Fibroblast of pulmonary artery (primary cell): ENCODE measurements around the gene NTN3.

ENCODE experiments used
- DNase-seq: peaks from one replicate; pipeline ENCODE4 v3.0.0-alpha.2; 2010; ENCODE audit warnings: low read depth
- H3K4me3 ChIP-seq: replicated peaks from 2 replicates; pipeline ENCODE4 v1.5.1; 2011; ENCODE audit warnings: low read depth, mild to moderate bottlenecking, control low read depth, low read length, moderate library complexity
- CTCF ChIP-seq: IDR thresholded peaks from 2 replicates; pipeline ENCODE4 v1.5.1; 2011; ENCODE audit warnings: mild to moderate bottlenecking, control low read depth, low read length, inconsistent platforms; ENCODE audit errors: missing control alignments

NTN3 gene

DNA sequence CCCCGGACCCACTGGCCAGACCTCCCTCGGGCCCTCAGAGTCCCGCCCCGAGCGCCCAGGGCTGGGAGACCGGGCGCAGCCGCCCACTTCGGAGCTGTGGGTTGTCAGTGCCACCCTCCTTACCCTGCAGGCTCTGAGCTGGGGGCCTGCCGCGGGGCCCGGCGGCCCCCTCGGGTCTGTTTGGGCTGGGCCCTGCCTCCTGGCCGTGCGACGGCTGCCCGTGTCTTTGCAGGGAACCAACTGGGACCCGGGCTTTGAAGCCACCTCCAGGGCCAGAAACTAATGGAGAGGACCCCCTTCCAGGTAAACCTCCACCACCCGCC, 10.7 kb upstream of the NTN3 start:
- peak overlapping the region; percentile 67 for H3K4me3 ChIP-seq
- no peak for DNase-seq
- TF ChIP-seq CTCF = no peak

- DNase-seq = no peak
- no peak for TF ChIP-seq CTCF
- peak overlapping the region; percentile 67 for H3K4me3 ChIP-seq
These were observed 10.2 kb upstream of the NTN3 start for GRCh38 chr16:2460916-2461315.

DNA sequence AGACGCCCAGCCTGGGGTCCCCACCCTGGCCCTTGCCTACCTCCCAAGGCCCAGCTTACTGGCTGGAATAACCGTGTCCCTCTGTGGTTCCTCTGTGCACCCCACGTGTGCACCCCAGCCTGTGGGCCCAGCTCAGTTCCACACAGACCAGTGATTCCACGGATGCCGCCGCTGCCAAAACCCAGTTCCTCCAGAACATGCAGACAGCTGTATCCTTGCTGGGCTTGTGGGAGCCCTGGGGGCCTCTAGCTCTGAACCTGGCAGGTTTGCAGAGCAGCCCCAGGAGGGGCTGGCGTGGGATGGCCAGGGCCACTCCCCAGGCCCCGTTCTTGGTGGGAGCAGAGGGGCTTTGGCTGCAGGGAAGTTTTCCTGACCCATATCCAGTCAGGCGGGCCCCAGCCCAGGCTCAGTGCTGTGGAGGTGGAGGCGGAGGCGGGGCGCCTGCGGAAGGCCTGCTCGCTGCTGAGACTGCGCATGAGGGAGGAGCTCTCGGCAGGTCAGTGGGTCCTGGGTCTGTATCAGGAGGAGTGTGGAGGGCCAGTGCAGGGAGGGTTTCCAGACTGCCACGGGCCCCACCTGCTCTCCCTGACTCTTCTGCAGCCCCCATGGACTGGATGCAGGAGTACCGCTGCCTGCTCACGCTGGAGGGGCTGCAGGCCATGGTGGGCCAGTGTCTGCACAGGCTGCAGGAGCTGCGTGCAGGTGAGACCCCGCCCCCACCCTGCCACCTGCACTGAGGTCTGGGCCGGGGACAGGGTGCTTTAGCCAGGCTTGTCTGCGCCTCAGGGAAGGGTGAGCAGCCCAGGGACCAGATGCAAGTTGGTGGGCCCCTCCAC, 8.8 kb upstream of the NTN3 start:
- H3K4me3 ChIP-seq = no peak overlapping the region
- no peak for DNase-seq
- no peak for TF ChIP-seq CTCF

DNA sequence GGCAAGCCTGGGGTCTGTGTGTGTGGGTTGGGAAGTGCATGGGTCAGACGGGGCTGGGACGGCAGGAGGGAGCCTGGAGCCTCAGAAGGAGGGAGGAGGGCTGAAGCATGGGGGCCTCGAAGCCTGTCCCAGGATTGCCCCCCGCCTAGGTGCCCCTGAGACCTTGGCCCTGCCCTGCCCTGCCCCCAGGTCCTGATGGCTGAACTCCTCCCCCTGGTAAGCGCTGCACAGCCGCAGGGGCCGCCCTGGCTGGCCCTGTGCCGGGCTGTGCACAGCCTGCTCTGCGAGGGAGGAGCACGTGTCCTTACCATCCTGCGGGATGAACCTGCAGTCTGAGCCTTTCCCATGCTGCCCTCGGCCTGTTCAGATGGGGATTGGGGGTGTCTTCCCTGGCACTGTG, 6.8 kb upstream of the NTN3 start:
- H3K4me3 ChIP-seq = no peak overlapping the region
- no peak for DNase-seq
- no peak for TF ChIP-seq CTCF

DNA sequence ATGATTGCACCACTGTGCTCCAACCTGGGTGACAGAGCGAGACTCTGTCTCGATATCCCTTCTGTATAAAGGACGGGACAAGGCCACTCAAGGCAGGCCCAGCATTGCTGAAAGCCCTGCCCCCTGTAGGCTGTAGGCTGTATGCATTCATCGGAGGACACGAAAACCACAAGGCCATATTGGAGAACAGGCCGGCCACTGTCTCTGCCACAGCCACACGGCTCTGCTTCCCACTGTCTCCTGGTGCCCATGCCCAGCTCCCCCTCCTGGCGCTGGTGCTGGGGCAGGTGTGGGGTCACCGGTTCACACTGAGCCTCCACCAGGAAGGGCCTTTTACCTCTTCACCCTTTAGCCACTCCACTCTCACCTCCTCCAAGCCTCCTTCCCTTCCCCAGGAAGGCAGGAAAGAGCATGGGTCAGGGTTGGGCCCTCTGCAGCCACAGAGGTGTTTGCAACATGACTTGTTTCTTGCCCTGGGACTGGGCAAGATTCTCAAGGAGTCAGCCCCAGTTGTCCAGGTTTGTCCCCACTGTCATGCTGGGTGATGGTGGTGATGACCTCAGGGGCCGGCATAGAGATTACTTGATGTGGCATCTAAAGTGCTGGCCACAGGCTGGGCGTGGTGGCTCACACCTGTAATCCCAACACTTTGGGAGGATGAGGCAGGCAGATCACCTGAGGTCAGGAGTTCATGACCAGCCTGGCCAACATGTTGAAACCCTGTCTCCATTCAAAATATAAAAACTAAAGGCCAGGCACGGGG, 5.3 kb upstream of the NTN3 start:
- peak; percentile 29 for TF ChIP-seq CTCF
- DNase-seq = no peak
- H3K4me3 ChIP-seq = no peak overlapping the region

GRCh38 chr16:2466667-2467527, 4.2 kb upstream of the NTN3 start:
- H3K4me3 ChIP-seq = no peak overlapping the region
- no peak for TF ChIP-seq CTCF
- no peak for DNase-seq
